Activated T-cell treated with anti-CD3 and anti-CD28 coated beads for 1 hour (primary cell): ENCODE data around the gene PCSK9.

Source experiments
- DNase-seq: peaks from one replicate; pipeline ENCODE4 v3.0.0-alpha.2; 2020; ENCODE audit warnings: low read depth

The PCSK9 gene

DNA sequence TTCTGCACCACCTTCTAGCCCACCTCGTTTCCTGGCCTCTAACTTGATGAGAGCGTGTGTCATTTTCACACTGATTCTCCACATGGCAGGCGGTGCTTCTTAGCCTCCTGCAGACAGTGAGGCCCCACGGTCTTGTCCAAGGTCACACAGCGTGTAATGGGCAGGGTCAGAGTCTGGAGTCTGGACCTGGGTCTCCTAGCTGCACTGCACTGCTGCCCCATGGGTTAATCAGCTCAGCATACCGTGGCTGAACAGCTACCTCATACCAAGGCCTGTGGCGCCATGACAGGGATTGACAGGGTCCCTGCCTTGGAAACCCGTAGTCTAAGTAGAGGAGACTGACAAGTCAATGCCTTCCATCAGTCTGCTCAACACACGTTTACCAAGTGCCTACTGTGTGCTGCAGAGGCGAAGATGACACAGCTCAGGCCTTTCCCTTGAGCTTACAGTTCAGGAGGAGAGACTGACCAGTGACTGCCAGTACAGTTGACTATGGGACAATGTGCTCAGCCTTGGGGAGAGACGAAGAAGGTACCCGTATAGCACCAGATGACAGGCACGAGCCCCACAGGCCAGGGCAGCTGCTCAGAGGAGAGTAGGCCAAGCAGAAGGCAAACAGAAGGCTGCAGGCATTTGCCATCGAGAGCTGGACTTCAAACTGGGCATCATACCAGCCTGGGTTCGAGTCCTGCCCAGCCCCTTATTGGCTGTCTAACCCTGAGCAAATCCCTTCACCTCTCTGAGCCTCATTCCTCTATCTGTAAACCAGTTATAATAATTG lies 5.5 kb downstream of the PCSK9 start:
- no peak for DNase-seq

DNA sequence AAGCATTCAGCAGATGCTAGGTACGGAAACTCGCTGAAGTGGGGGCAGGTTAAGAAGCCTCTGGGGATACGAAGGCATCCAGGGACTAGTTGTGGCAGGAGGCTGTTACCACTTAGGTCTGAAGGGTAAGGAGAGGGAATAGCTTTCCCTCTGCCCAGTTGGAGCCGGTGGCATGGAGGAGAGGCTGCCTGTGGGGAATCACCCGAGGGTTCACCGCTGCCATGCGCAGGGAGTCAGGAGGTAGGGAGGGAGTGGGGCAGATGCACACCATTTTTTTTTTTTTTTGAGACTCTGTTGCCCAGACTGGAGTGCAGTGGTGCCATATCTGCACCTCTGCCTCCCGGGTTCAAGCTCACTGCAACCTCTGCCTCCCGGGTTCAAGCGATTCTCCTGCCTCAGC lies 6.1 kb downstream of the PCSK9 start:
- no peak for DNase-seq

DNA sequence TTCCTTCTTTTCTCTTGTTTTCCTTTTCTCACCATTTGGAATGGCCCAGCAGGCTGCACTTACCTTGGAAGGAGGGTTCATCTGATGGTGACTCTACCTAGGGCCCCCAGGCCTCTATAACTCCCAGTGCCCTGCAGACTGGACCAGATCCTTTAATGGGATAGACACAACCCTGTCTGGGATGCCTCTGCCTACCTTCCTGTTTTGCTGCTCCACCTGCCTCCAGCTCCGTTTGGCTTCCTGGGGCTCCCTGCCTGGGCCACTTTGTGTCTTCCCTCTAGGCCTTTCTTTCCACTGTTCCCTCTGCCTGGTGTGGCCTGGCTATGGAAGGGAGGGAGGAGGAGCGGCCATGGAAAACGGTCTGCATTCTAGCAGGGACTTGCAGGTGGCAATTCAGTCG lies 7.5 kb downstream of the PCSK9 start:
- DNase-seq = no peak

DNA sequence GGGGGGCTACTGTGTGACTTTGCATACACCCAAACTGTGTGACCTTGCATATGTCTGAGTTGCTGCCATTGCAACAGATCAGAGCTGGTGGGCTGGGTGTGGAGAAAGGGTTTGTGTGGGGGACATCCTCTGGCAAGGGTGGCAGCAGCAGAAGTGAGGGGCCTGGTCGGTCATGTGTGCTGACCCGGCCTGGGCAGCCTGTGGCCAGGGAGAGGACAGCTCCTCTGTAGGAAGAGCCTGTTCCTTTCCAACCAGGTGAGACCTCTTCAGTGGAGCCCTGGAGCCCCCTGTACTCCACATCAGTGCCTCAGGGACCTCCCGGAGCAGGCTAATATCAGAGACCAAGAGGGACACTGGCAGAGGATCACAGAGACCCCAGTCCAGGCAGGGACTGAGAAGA lies 8.3 kb downstream of the PCSK9 start:
- no peak for DNase-seq

DNA sequence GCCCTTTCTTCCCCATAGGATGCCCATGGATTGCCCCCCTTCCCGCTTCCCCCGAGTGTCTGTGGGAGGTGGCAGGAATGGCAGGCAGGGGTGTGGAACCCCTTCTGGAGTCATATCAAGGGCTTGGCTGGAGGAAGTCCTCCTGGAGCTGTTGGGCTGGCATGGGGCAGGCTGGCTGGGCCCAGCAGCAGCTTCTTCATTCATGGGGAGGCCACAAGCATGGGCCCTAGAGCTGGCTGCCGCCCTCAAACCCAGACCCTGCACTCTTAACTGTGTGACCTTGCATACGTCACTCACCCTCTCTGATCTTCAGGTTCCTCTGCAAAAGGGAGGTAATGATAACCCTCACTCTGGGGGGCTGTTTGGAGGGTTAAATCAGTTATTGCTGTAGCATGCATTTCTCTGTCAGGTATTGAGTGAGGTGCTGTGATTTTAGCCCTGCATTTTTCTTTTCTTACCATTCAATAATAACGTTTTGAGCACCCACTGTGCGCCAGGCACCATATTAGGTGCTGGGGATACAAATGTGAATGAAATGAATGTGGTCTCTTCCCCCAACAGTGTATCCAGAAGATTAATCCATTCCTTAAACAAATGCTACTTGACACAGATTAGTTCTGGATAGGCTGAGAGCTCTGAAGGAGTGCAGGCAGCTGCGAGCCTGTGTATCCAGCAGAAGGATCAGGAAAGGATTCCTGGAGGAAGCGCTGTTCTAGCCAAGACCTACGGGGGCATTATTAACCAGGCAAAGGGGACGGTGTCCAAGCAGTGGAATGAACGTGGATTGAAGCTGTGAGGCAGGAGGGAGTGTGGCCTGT lies 9.3 kb downstream of the PCSK9 start:
- DNase-seq = no peak

DNA sequence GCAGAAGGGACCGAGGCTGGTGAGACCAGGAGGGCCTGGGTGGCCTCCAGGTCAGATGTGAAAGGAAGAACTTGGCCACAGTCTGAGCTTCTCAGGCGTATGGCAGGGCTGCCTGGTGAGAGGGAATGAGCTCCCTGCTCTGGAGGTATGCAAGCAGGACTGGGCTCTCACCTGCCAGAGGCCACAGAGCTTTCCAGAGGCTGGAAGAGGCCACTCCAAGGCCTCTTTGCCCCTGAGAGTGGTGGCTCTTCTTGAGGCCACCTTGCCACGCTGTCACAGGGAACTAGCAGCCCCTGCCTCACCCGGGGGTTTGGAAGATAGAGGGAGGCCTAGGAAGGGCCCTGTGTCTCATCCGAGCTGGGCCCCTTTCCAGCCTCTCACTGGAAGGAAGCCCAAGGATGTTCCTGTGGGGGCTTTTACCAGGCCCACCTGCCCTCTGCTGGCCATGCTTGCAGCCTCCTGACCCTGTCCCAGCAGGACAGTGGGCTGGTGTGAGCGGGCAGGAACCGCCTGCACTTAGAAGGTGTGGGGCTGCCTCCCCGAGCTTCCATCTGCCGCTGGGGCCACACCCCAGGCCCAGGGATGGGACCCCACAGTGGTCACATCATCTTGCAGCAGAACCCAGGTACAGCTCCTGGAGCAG lies 10.0 kb downstream of the PCSK9 start:
- DNase-seq = no peak

DNA sequence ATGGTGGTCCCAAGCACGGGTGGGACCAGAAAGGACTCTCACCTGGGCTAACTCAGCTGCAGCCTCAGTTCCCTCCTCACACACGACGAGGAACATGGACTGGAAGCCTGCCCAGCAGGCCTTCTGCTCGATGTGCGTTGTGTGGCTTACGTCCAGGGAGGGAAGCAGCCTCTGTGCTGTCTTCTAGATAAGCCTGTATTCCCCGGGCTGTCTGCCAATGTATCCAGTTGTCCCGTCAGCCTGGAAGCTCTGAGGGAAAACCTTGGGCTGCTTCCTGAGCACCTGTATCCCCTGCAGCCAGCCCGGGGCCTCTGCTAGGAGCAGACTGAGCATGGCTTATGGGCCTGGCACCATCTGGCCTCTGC lies 10.5 kb downstream of the PCSK9 start:
- DNase-seq = no peak

DNA sequence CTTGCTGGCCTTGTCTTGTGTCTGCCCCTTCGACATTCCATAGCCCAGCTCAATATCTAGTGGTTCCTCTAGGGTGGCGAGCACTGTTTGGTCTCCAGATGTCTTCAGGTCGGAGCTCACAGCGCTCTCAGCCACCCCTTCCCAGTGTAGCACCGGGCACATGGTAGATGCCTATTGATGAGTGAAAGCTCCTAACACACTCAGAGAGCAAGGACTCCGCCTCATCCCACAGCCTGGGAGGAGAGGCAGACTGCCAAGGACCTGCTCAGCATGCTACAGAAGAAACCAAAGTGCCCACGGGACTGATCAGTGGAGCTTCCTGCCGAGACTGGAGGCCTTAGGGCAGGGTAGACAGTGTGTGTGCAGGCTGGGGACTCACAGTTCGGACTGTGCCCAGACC lies 10.9 kb downstream of the PCSK9 start:
- no peak for DNase-seq

DNA sequence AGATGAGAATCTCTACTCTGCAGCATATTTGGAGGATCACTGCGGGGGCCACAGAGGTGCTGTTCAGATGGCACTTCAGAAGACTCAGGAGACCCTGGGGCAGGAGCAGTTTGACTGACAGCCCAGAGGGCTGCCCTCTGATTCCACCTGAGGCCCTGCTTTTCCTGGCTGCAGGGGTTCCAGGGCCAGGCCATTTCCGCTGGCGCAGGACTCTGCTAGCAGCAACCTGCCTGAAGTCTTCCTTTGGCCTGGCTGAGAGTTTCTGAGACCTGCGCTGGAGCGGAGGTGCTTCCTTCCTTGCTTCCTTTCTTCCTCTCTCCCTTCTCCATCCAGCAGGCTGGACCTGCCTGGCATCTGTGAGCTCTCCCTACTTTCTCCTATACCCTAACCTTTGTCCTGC lies 11.8 kb downstream of the PCSK9 start:
- DNase-seq = no peak

DNA sequence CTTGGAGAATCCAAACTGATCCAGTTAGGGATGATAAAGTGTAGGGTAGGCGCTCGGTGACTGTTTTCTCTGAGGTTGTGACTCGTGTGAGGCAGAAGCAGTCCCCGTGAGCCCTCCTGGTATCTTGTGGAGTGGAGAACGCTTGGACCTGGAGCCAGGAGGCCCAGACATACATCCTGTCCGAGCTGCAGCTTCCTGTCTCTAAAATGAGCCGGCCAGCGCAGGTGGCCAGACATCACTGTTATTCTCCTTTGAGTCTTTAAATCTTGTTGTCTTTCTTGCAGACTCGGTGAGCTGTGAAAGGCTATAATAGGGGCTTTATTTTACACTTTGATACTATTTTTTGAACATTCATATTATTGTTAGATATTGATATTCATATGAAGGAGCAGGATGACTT lies 12.3 kb downstream of the PCSK9 start:
- no peak for DNase-seq

DNA sequence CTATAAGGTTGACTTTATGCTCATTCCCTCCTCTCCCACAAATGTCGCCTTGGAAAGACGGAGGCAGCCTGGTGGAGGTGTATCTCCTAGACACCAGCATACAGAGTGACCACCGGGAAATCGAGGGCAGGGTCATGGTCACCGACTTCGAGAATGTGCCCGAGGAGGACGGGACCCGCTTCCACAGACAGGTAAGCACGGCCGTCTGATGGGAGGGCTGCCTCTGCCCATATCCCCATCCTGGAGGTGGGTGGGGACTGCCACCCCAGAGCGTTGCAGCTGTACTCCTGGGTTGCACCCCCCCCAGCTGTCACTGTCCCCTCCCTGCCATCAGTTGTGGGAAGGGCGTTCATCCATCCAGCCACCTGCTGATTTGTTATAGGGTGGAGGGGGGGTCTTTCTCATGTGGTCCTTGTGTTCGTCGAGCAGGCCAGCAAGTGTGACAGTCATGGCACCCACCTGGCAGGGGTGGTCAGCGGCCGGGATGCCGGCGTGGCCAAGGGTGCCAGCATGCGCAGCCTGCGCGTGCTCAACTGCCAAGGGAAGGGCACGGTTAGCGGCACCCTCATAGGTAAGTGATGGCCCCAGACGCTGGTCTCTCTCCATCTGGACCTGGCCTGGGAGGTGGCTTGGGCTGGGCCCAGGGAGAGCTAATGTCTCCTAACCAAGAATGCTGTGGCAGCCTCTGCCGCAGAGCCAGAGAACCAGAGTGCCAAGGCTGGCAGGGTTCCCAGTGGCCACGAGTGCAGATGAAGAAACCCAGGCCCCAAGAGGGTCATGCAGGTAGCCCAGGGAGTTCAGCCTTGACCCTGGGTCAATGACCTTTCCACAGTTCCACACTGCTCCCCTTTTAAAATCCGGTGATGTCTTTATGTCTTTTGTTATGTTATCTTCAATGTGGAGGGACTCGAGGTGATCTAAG lies 13.1 kb downstream of the PCSK9 start:
- no peak for DNase-seq

DNA sequence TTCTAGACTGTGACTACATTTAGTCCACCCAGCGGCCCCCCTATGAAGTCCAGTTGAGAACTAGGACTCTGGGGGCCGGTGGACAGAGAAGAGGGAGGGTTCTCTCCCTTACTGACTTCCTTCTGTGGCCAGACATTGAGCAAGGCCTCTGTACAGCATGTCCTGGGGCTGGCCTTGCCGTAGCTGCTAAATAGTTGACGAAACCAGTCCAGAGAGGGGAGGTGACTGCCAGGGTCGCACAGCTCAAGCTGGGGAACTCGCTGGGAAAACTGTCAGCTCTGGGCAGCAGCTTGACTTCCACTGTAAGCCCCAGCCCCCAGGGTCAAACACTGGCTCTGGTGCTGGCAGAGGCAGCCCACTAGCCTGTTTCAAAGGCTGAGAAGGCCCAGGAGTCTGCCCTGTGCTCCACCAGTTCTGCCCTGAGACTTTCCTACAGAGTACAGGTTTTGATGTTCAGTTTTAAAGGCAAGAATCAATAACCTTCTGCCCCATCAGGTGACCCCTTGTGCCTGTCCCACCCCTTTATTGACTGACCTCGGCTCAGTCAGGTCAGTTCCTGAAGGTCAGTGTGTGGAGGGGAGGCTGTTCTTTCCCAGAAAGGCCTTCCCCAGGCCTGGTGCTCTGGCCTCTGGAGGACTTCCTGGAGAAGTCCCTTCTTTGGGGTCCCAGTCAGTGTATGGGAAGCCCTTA lies 14.1 kb downstream of the PCSK9 start:
- no peak for DNase-seq

DNA sequence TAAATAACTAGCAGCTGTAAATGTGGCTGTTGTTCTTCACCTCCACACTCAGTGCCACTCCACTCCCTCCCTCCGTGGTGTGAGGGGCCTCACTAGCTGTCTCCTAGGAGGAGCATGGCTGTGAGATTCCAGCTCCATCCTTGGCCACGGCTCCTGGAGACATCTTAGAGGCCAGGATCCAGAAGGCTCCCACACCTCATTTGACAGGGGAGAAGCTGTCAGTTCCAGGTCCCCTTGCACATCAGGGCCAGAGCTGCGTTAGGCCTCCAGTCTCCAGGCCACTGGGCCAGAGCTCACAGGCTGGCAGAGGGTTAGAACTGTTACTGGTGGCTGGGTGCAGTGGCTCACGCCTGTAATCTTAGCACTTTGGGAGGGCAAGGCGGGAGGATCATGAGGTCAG lies 15.0 kb downstream of the PCSK9 start:
- DNase-seq = no peak

DNA sequence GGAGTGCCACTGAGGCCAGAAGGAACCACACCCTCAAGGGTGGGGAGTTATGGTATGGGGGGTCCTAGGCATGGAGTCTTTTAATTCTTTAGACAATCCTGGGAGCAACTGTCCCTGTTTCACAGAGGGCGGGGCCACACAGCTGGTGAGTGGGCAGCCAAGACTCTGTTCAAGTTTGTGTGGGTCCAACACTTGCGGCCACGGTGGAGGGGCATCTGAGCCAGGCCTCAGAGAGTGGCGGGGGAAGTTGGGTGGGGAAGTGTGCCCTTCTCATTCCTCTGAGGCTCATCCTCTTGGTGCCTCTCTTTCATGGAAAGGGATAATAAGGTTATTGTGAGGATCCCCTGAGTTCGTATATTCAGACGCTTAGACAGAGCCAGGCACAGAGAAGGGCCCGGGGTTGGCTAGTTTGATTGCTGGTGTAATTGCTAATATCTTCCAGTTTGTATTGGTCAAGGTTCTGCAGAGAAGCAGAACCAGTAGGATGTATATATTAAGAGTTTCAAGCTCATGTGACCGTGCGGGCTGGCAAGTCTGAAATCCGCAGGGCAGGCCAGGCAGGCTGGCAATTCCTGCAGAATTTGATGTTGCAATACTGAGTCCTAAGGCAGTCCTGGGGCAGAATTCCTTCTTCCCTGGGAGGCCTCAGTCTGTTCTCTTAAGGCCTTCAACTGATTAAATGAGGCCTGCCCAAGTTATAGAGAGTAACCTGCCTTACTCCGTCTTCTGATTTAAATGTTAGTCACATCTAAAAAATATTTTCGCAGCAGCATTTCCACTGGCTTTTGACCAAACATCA lies 15.9 kb downstream of the PCSK9 start:
- DNase-seq = no peak

DNA sequence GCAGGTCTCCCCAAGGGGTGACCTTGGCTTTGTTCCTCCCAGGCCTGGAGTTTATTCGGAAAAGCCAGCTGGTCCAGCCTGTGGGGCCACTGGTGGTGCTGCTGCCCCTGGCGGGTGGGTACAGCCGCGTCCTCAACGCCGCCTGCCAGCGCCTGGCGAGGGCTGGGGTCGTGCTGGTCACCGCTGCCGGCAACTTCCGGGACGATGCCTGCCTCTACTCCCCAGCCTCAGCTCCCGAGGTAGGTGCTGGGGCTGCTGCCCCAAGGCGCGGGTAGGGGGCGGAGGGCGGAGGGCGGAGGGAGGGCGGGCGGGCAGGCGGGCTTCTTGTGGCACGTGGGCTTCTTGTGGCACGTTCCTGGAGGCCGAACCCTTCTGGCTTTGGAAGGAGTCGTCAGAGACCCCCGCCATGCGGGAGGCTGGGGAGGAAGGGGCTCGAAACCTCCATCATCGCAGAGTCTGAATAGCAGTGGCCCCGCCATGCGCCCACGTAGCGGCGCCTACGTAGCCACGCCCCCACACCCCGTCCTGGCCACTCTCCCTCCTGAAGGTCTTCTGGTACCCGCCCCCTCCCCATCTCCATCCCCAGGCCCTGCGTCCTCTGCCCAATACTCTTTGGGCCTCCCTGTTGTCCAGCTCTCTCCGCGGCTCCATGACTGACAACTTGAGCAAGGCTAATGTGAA lies 16.7 kb downstream of the PCSK9 start:
- DNase-seq = no peak

DNA sequence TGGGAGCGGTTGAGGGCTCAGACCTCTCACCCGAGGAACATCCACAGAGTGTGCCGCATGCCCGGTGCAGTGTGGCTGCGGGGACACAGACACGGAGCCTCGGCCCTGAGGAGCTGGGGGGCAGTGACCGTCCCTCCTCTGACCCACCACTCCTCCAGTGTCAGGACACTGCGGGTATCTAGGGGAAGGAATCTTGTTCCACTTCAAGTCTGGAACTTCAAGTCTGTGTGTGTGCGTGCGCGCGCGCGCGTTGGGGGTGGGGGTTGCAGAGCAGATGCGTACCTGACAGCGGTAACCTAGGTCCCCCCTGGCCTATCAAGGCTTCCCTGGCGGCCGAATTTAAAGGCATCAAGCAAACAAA lies 17.3 kb downstream of the PCSK9 start:
- DNase-seq = no peak

DNA sequence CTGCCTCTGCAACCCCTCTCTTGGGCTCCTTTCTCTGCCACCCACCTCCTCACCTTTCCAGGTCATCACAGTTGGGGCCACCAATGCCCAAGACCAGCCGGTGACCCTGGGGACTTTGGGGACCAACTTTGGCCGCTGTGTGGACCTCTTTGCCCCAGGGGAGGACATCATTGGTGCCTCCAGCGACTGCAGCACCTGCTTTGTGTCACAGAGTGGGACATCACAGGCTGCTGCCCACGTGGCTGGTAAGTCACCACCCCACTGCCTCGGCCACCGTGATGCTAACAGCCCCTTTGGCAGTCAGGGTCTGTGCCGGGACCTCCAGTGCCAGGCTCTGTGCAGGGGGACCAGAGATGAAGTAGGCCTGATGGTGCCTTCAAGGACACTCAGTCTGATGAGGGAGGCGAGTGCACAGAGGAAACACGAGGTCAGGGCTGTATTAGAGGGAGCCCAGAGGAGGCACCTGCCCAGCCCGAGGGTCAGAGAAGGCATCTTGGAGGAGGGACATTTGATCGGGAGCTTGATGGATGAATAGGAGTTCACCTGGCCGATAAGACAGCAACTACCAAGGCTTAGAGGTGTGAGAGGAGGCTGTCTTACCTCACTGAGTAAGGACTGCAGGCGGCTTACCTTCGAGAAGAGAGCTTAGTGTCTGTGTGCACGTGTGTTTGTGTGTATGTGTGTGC lies 18.1 kb downstream of the PCSK9 start:
- no peak for DNase-seq

DNA sequence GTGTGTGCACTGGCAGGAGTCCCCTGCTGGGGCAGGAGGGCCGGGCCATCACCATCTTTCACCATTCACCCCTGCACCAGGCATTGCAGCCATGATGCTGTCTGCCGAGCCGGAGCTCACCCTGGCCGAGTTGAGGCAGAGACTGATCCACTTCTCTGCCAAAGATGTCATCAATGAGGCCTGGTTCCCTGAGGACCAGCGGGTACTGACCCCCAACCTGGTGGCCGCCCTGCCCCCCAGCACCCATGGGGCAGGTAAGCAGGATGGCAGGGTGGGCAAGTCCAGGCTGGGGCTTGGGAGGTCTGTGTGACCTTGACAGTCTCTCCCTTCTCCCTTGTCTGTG lies 18.6 kb downstream of the PCSK9 start:
- DNase-seq = no peak

DNA sequence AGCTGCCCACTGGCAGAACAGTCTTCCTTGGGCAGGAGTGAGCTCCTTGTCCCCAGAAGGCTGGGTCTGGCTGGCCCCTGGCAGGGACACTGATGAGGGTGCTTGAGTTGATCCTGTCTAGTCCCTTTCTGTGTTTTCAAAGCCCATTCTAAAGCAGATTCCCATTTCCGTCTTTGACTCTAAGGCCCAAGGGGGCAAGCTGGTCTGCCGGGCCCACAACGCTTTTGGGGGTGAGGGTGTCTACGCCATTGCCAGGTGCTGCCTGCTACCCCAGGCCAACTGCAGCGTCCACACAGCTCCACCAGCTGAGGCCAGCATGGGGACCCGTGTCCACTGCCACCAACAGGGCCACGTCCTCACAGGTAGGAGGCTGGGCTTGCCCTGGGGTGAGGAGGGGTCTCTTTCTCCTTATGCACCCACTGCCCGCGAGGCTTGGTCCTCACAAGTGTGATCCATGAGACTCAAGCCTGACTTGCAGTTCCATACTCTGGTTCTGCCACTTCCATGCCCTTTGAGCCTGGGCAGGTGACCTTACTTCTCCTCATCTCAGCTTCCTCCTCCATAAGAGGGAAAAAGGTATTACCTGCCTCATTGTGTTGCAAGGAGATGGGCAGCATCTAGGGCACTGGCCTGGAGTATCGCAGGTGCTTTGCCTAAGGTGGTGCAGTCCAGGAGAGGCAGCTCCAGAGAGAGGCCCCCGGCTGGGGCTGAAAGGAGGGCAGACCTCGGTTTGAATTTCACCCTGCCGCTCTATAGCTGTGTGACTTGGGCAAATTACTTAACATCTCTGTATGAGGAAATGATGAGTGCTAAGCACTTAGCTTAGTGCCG lies 20.2 kb downstream of the PCSK9 start:
- DNase-seq = no peak
